WTC11 (cell line): ENCODE results near the gene PSMA7. TPM values are rescaled to one million over a fixed set of nuclear protein-coding genes. Genes with fewer than 3 reads are reported as not detected.

Experiments used
- ATAC-seq: fragments of 200-7000 bp; cut with Tn5 transposase; 2 replicates; pipeline ENCODE4 v1.10.0; 2021; ENCODE audit warnings: mild to moderate bottlenecking, moderate library complexity
- CTCF ChIA-PET: fragments of 300-600 bp; sonication (Branson Sonifier 250); formaldehyde crosslinking; loops from one replicate; lab custom pipeline; 2021; ENCODE audit warnings: antibody characterized with exemption; lab: Charles Lee
- POLR2A ChIA-PET: fragments of 350-600 bp; sonication (Branson Sonifier 250); formaldehyde crosslinking; loops from one replicate; lab custom pipeline; 2021; ENCODE audit warnings: antibody characterized with exemption; lab: Charles Lee
- DNase-seq: peaks from one replicate; pipeline ENCODE4 v3.0.0; 2021; ENCODE audit warnings: low spot score
- H3K27ac Mint-ChIP-seq: 2 replicates; pipeline ENCODE4 v1.8.0; 2021; ENCODE audit warnings: mixed read lengths
- H3K27me3 Mint-ChIP-seq: 2 replicates; pipeline ENCODE4 v1.8.0; 2021; ENCODE audit warnings: low read depth, mild to moderate bottlenecking, moderate library complexity, mixed read lengths
- H3K36me3 Mint-ChIP-seq: 2 replicates; pipeline ENCODE4 v1.8.0; 2021; ENCODE audit warnings: mixed read lengths
- H3K4me1 Mint-ChIP-seq: 2 replicates; pipeline ENCODE4 v1.8.0; 2022; ENCODE audit warnings: mixed read lengths
- H3K4me3 Mint-ChIP-seq: 2 replicates; pipeline ENCODE4 v1.8.0; 2021; ENCODE audit warnings: mild to moderate bottlenecking, moderate library complexity, mixed read lengths
- H3K9me3 Mint-ChIP-seq: 2 replicates; pipeline ENCODE4 v1.8.0; 2021; ENCODE audit warnings: mixed read lengths
- ARID4B ChIP-seq: sonication (generic); formaldehyde crosslinking; IDR thresholded peaks from 2 replicates; pipeline ENCODE4 v1.8.0; 2023; ENCODE audit warnings: missing genetic modification reagents, mild to moderate bottlenecking, borderline replicate concordance
- CREB1 ChIP-seq: sonication (generic); formaldehyde crosslinking; IDR thresholded peaks from 2 replicates; pipeline ENCODE4 v1.8.0; 2023; ENCODE audit warnings: mild to moderate bottlenecking, missing genetic modification reagents
- FOXP1 ChIP-seq: sonication (generic); formaldehyde crosslinking; IDR thresholded peaks from 2 replicates; pipeline ENCODE4 v1.8.0; 2022; ENCODE audit warnings: missing genetic modification reagents, mild to moderate bottlenecking, moderate library complexity, borderline replicate concordance
- FOXP4 ChIP-seq: sonication (generic); formaldehyde crosslinking; IDR thresholded peaks from 2 replicates; pipeline ENCODE4 v1.8.0; 2022; ENCODE audit warnings: mild to moderate bottlenecking, missing genetic modification reagents
- GABPB1 ChIP-seq: sonication (generic); formaldehyde crosslinking; IDR thresholded peaks from 2 replicates; pipeline ENCODE4 v1.8.1; 2023; ENCODE audit warnings: mild to moderate bottlenecking, missing genetic modification reagents
- IRF2 ChIP-seq: sonication (generic); formaldehyde crosslinking; IDR thresholded peaks from 2 replicates; pipeline ENCODE4 v1.8.0; 2022; ENCODE audit warnings: low read depth, missing genetic modification reagents, borderline replicate concordance
- MAX ChIP-seq: sonication (generic); formaldehyde crosslinking; IDR thresholded peaks from 2 replicates; pipeline ENCODE4 v1.8.0; 2022; ENCODE audit warnings: mild to moderate bottlenecking, missing genetic modification reagents
- NFATC4 ChIP-seq: fragments of 250-450 bp; sonication (Bioruptor Pico); IDR thresholded peaks from 2 replicates; pipeline ENCODE4 v1.9.0; 2021; ENCODE audit warnings: mild to moderate bottlenecking
- NFE2L1 ChIP-seq: sonication (generic); formaldehyde crosslinking; IDR thresholded peaks from 2 replicates; pipeline ENCODE4 v1.8.1; 2023; ENCODE audit warnings: missing genetic modification reagents
- OVOL2 ChIP-seq: fragments of 250-450 bp; sonication (Bioruptor Pico); IDR thresholded peaks from 2 replicates; pipeline ENCODE4 v1.9.0; 2021; ENCODE audit warnings: mild to moderate bottlenecking, borderline replicate concordance
- PRRX2 ChIP-seq: fragments of 250-450 bp; sonication (Bioruptor Pico); IDR thresholded peaks from 2 replicates; pipeline ENCODE4 v1.8.0; 2021; ENCODE audit warnings: mild to moderate bottlenecking
- TEAD1 ChIP-seq: sonication (generic); formaldehyde crosslinking; IDR thresholded peaks from 2 replicates; pipeline ENCODE4 v1.8.0; 2022; ENCODE audit warnings: mild to moderate bottlenecking, missing genetic modification reagents
- ZNF138 ChIP-seq: sonication (generic); formaldehyde crosslinking; conservative IDR thresholded peaks from 2 replicates; pipeline ENCODE4 v1.8.1; 2022; ENCODE audit warnings: mild to moderate bottlenecking, moderate library complexity, missing genetic modification reagents
- ZSCAN18 ChIP-seq: fragments of 250-450 bp; sonication (Bioruptor Pico); IDR thresholded peaks from 2 replicates; pipeline ENCODE4 v2.1.2; 2022; ENCODE audit warnings: mild to moderate bottlenecking, moderate library complexity
- total RNA-seq: library from RNA; stranded (reverse); gene quantifications from 3 replicates; pipeline ENCODE4 v1.2.3, GENCODE V29; 2021

Gene PSMA7
- total RNA-seq, 1 experiment from 2014 or later: 364 TPM

GRCh38 chr20:62143957-62144825 lies 997 bp upstream of the PSMA7 start:
- DNase-seq (peak; percentile 58), ATAC-seq (peak; percentile 29)
- TF ChIP-seq TEAD1 (CRISPR knock-in tag) (0 out of 2 replicates have a peak, but pooled peaks have one; percentile 14), ARID4B (CRISPR knock-in tag) (peak; percentile 52; the same call in 1 of the 2 replicates), GABPB1 (CRISPR knock-in tag) (peak; percentile 21; the same call in 1 of the 2 replicates), MAX (CRISPR knock-in tag) (peak; percentile 32; the same call in 1 of the 2 replicates), FOXP1 (0 out of 2 replicates have a peak, but pooled peaks have one; percentile 41), NFATC4 (CRISPR knock-in tag) (no peak), OVOL2 (CRISPR knock-in tag) (no peak), ZSCAN18 (CRISPR knock-in tag) (no peak), NFE2L1 (CRISPR knock-in tag) (no peak), FOXP4 (CRISPR knock-in tag) (no peak; the same call in 1 of the 2 replicates), CREB1 (CRISPR knock-in tag) (no peak)
- no peak overlapping the region; the same call in 1 of the 2 replicates for H3K27ac Mint-ChIP-seq
- H3K4me3 Mint-ChIP-seq: peak overlapping the region; percentile 81
- POLR2A ChIA-PET: no interaction called here
- no peaks in the 10 kb centered on the region for H3K9me3 Mint-ChIP-seq
- CTCF ChIA-PET: interaction anchor here (2.2 kb wide), 1 partner anchor 12 kb away, joined by 16 read pairs; no protein-coding TSS in a partner anchor
- peaks cover 25% of the 10 kb centered on the region for H3K36me3 Mint-ChIP-seq
- H3K27me3 Mint-ChIP-seq: no peaks in the 10 kb centered on the region
- peaks cover 35% of the 10 kb centered on the region for H3K4me1 Mint-ChIP-seq

GRCh38 chr20:62142252-62143080 lies 728 bp downstream of the PSMA7 start:
- ATAC-seq (no peak), DNase-seq (peak; percentile 38)
- H3K9me3 Mint-ChIP-seq: no peaks in the 10 kb centered on the region
- TF ChIP-seq IRF2 (no peak), ZNF138 (CRISPR knock-in tag) (no peak), PRRX2 (CRISPR knock-in tag) (0 out of 2 replicates have a peak, but pooled peaks have one; percentile 2)
- peak overlapping the region; percentile 94 for H3K27ac Mint-ChIP-seq
- no peaks in the 10 kb centered on the region for H3K27me3 Mint-ChIP-seq
- peak overlapping the region; percentile 87 for H3K4me3 Mint-ChIP-seq
- ChIA-PET CTCF (interaction anchor here (0.8 to 3.8 kb wide), 7 partner anchors 10 to 131 kb away, joined by 3 to 27 read pairs (median 5); partner anchors contain the start of gene LSM14B), POLR2A (interaction anchor here (0.8 kb wide), 1 partner anchor 224 kb away, joined by 3 read pairs; no protein-coding TSS in a partner anchor)
- peaks cover 29% of the 10 kb centered on the region for H3K4me1 Mint-ChIP-seq
- peaks cover 41% of the 10 kb centered on the region for H3K36me3 Mint-ChIP-seq
